Measurements from ENCODE around the gene SLFN14.
A peak's percentile ranks its signal among the peaks of the same experiment; 100 is the strongest.

Gene SLFN14

DNA sequence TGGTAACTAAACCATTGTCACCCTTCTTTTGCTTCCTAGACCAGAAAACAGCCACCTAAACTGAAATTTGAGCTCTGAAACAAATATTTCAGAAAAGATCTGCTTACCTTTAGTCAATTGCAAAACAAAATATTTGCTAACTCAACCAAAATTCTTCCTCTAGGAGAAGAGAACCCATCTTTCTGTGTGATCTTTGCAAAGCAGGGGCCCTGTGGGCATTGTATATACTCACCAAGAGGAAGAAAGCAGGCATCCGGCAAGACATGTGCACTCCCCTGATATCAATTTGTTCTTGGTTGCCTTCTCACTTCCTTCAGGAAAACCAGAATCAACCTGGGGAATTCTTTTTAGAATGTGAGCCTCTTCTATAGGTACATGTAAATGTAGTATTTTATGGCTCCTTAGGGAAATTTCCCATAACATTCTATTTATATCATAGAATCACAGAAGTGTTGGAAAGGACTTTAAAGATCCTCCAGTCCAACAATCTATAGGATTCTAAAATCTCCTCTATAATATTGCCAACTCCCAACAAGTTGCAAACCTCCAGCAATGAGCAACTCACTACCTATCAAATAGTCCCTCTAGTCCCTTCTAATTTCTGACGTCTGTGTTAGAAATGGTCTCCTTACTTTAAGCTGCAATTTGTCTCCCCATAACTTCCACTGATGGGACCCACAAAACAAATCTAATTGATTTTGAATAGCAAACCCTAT is 966 bp downstream of the SLFN14 start:
- no peak for DNase-seq (ENCODE audit: low read depth)
- no peak overlapping the region for H3K4me3 ChIP-seq (ENCODE audit: low read depth, low read length)
- TF ChIP-seq, protein P1, sequence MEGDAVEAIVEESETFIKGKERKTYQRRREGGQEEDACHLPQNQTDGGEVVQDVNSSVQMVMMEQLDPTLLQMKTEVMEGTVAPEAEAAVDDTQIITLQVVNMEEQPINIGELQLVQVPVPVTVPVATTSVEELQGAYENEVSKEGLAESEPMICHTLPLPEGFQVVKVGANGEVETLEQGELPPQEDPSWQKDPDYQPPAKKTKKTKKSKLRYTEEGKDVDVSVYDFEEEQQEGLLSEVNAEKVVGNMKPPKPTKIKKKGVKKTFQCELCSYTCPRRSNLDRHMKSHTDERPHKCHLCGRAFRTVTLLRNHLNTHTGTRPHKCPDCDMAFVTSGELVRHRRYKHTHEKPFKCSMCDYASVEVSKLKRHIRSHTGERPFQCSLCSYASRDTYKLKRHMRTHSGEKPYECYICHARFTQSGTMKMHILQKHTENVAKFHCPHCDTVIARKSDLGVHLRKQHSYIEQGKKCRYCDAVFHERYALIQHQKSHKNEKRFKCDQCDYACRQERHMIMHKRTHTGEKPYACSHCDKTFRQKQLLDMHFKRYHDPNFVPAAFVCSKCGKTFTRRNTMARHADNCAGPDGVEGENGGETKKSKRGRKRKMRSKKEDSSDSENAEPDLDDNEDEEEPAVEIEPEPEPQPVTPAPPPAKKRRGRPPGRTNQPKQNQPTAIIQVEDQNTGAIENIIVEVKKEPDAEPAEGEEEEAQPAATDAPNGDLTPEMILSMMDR (conservative IDR thresholded peaks at IDR 0.05; ENCODE audit: low read depth, low read length), result no peak

GRCh38 chr17:35557353-35557752 is 3.3 kb downstream of the SLFN14 start:
- TF ChIP-seq, protein P1 (conservative IDR thresholded peaks at IDR 0.05; ENCODE audit: low read depth, low read length), result no peak
- H3K4me3 ChIP-seq (ENCODE audit: low read depth, low read length), result no peak overlapping the region
- no peak for DNase-seq (ENCODE audit: low read depth)

DNA sequence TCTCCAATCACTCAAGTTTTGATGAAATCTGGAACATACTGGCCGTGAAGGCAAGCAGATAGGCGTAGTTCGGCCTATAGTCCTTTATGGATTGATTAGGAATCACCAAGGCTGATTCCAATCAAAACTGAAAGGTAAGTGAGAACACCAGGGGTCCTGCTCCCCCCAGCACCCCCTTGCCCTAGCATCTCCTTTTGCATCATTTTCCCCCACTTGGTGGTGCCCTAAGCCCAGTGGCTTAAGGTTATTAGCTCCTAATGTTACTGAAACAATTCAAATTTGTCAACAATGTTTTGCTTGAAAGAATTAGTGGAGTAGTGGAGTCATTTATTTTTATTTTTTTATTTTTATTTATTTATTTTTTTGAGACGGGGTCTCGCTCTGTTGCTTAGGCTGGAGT is 4.9 kb downstream of the SLFN14 start:
- TF ChIP-seq, protein P1 (conservative IDR thresholded peaks at IDR 0.05; ENCODE audit: low read depth, low read length), result peak; percentile 24
- no peak overlapping the region for H3K4me3 ChIP-seq (ENCODE audit: low read depth, low read length)
- DNase-seq (ENCODE audit: low read depth), result no peak

GRCh38 chr17:35554668-35555067 is 6.0 kb downstream of the SLFN14 start:
- DNase-seq (ENCODE audit: low read depth), result no peak
- no peak overlapping the region for H3K4me3 ChIP-seq (ENCODE audit: low read depth, low read length)
- TF ChIP-seq, protein P1 (conservative IDR thresholded peaks at IDR 0.05; ENCODE audit: low read depth, low read length), result no peak

DNA sequence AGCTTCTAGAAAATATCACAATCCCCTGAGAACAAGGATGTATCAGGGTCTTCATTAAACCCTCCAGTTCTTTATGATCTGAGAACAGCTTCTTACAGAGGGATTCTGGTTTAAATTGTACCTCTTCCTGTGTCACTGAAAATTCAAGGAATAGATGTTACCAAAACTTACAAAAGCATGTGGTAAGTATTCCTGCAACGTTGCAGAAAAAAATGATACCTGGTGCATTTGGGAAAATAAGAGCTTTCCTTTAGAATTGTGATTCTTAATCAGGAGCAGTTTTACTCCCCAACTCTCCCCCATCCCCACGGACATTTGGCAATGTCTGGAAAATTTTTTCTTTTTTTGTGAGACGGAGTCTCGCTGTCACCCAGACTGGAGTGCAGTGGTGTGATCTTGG is 7.3 kb downstream of the SLFN14 start:
- H3K4me3 ChIP-seq (ENCODE audit: low read depth, low read length), result no peak overlapping the region
- TF ChIP-seq, protein P1 (conservative IDR thresholded peaks at IDR 0.05; ENCODE audit: low read depth, low read length), result no peak
- no peak for DNase-seq (ENCODE audit: low read depth)

- no peak overlapping the region for H3K4me3 ChIP-seq (ENCODE audit: low read depth, low read length)
- DNase-seq (ENCODE audit: low read depth), result no peak
- TF ChIP-seq, protein P1 (conservative IDR thresholded peaks at IDR 0.05; ENCODE audit: low read depth, low read length), result no peak
These were observed 11.6 kb downstream of the SLFN14 start for GRCh38 chr17:35548978-35549377.

GRCh38 chr17:35548208-35548810 is 12.3 kb downstream of the SLFN14 start:
- no peak for DNase-seq (ENCODE audit: low read depth)
- TF ChIP-seq, protein P1 (conservative IDR thresholded peaks at IDR 0.05; ENCODE audit: low read depth, low read length), result no peak
- no peak overlapping the region for H3K4me3 ChIP-seq (ENCODE audit: low read depth, low read length)
